Stimulated activated CD4-positive, alpha-beta T cell treated with anti-CD3 and anti-CD28 coated beads, Interleukin-12 subunit alpha, Interleukin-12 subunit beta, amount 100 ng/mL, for 48 hours (primary cell): Measurements from ENCODE around the gene DDX24.
A peak's percentile ranks its signal among the peaks of the same experiment; 100 is the strongest.

Source experiments
- DNase-seq, 3 donors: peaks; one replicate each; pipeline ENCODE4 v3.0.0-alpha.2; 2020; ENCODE audit warnings: low read depth in 2 of 3, low spot score in 1 of 3

The DDX24 gene

GRCh38 chr14:94048691-94049624 lies 32.0 kb downstream of the DDX24 start:
- DNase-seq: no peak

- DNase-seq: no peak
These were observed 33.4 kb downstream of the DDX24 start for GRCh38 chr14:94047581-94047980.

GRCh38 chr14:94046696-94047250 lies 34.2 kb downstream of the DDX24 start:
- DNase-seq: no peak

GRCh38 chr14:94045563-94046345 lies 35.2 kb downstream of the DDX24 start:
- DNase-seq: no peak

GRCh38 chr14:94045101-94045500 lies 35.9 kb downstream of the DDX24 start:
- no peak for DNase-seq

- no peak for DNase-seq
These were observed 36.4 kb downstream of the DDX24 start for GRCh38 chr14:94044476-94045091.

GRCh38 chr14:94043756-94044475 lies 37.1 kb downstream of the DDX24 start:
- DNase-seq: no peak

GRCh38 chr14:94043111-94043755 lies 37.8 kb downstream of the DDX24 start:
- DNase-seq: no peak

GRCh38 chr14:94042433-94043091 lies 38.4 kb downstream of the DDX24 start:
- no peak for DNase-seq

GRCh38 chr14:94041551-94042346 lies 39.3 kb downstream of the DDX24 start:
- DNase-seq: no peak

GRCh38 chr14:94040796-94041195 lies 40.2 kb downstream of the DDX24 start:
- no peak for DNase-seq

GRCh38 chr14:94040247-94040646 lies 40.8 kb downstream of the DDX24 start:
- DNase-seq: no peak

GRCh38 chr14:94038921-94039629 lies 41.9 kb downstream of the DDX24 start:
- DNase-seq: no peak

GRCh38 chr14:94038510-94038909 lies 42.5 kb downstream of the DDX24 start:
- DNase-seq: no peak

- no peak for DNase-seq
These were observed 43.0 kb downstream of the DDX24 start for GRCh38 chr14:94037954-94038353.

- peak; percentile 60 to 80 (median 67) for DNase-seq
These were observed 44.5 kb downstream of the DDX24 start for GRCh38 chr14:94036313-94037167.

- DNase-seq: no peak
These were observed 46.1 kb downstream of the DDX24 start for GRCh38 chr14:94034886-94035285.
